Effector memory CD4-positive, alpha-beta T cell (primary cell): Measurements from ENCODE around the gene PDGFA.

Experiments
- DNase-seq, 3 donors: peaks; one replicate each; pipeline ENCODE4 v3.0.0-alpha.2; 2020
- H3K27ac ChIP-seq: 2 replicates; pipeline ENCODE4 v1.7.0; 2013; ENCODE audit warnings: mild to moderate bottlenecking, low read length, moderate library complexity; ENCODE audit not compliant: insufficient read depth, poor library complexity, severe bottlenecking
- H3K27me3 ChIP-seq: replicated peaks from 2 replicates; pipeline ENCODE4 v1.7.0; 2013; ENCODE audit warnings: mild to moderate bottlenecking, low read length; ENCODE audit not compliant: insufficient read depth, control insufficient read depth, poor library complexity, severe bottlenecking
- H3K36me3 ChIP-seq: 2 replicates; pipeline ENCODE4 v1.7.0; 2013; ENCODE audit warnings: mild to moderate bottlenecking, low read length, moderate library complexity; ENCODE audit not compliant: control insufficient read depth, insufficient read depth
- H3K4me1 ChIP-seq: 2 replicates; pipeline ENCODE4 v1.7.0; 2013; ENCODE audit warnings: low read length, mild to moderate bottlenecking; ENCODE audit not compliant: control insufficient read depth, insufficient read depth, poor library complexity, severe bottlenecking
- H3K4me3 ChIP-seq: 2 replicates; pipeline ENCODE4 v1.7.0; 2013; ENCODE audit warnings: low read length, low read depth, mild to moderate bottlenecking; ENCODE audit not compliant: insufficient read depth, poor library complexity, severe bottlenecking
- H3K9me3 ChIP-seq: 2 replicates; pipeline ENCODE4 v1.7.0; 2013; ENCODE audit warnings: mild to moderate bottlenecking, low read length, moderate library complexity; ENCODE audit not compliant: control insufficient read depth

The PDGFA gene

DNA sequence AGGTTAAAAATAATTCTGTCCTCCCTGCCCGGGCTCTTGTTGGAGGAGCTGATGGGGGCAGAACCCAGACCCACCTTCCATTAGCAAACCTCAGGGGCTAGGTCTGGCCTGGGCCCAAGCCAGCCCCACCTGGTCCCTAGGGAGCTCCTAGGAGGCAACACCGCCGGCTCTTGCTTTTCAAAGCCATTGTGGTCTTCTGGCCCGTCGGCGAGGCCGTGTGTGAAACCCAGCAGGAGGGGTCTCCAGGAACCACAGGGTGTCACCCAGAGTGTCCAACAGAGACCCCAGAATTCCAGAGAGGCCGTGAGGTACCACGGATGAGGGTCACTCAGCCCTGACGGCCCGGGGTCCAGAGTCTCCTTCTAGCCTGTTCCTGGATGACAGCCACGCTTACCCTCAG lies 16.6 kb upstream of the PDGFA start:
- Histone ChIP-seq H3K27me3 (no peaks in the 10 kb centered on the region), H3K36me3 (no peaks in the 10 kb centered on the region), H3K9me3 (no peaks in the 10 kb centered on the region), H3K4me3 (no peak overlapping the region), H3K4me1 (no peaks in the 10 kb centered on the region), H3K27ac (no peak overlapping the region)
- DNase-seq, result no peak

DNA sequence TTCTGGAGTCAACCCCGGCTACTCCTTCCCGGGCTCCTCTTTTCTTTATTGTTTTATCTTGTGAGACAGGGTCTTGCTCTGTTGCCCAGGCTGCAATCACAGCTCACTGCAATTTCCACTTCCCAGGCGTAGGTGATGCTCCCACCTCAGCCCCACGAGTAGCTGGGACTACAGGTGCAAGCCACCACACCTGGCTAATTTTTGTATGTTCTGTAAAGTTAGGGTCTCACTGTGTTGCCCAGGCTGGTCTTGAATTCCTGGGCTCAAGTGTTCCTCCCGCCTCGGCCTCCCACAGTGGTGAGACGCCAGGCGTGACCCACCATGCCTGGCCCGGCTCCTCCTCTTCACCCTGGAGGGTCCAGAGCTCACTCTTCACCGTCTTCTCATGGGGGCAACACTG lies 15.3 kb upstream of the PDGFA start:
- no peak for DNase-seq
- H3K27me3 ChIP-seq, result no peaks in the 10 kb centered on the region
- H3K27ac ChIP-seq, result no peak overlapping the region
- no peak overlapping the region for H3K4me3 ChIP-seq
- H3K9me3 ChIP-seq, result no peaks in the 10 kb centered on the region
- H3K4me1 ChIP-seq, result no peaks in the 10 kb centered on the region
- H3K36me3 ChIP-seq, result no peaks in the 10 kb centered on the region

DNA sequence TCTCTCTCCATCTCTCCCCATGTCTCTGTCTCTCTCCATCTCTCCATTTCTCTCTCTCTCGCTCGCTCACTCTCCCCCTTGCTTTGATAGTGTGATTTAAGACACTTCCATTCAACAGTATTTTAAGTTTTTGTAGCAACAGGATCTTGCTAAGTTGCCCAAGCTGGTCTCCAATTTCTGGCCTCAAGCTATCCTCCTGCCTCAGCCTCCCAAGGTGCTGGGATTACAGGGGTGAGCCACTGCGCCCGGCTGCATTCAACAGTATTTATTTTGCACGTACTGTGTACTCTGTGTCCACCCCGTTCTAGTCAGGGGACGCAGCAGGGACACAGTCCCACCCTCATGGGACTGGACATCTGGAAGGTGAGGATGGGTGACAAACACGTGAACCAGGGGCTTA lies 14.4 kb upstream of the PDGFA start:
- no peak overlapping the region for H3K4me3 ChIP-seq
- no peaks in the 10 kb centered on the region for H3K36me3 ChIP-seq
- H3K27ac ChIP-seq, result no peak overlapping the region
- H3K27me3 ChIP-seq, result no peaks in the 10 kb centered on the region
- no peak for DNase-seq
- no peaks in the 10 kb centered on the region for H3K4me1 ChIP-seq
- H3K9me3 ChIP-seq, result no peaks in the 10 kb centered on the region

DNA sequence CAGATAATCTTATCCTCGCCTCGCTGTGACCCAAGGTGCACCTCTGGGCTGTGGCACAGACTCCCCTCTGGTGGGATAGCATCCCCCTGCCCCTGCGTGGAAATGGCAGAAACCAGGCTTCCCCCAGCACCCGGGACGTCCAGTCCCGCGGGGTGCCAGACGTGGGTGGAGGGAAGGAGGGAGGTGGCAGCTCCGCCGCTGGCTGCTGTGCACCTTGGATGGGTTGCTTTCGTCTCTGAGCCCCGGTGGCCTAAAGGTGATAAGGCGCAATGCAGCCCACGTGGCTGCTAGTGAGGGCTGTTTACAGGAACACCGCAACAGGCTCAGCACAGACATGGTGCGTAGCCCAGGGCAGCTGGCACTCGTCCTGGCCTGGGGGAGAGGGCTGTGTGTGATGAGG lies 13.6 kb upstream of the PDGFA start:
- Histone ChIP-seq H3K27ac (no peak overlapping the region), H3K36me3 (no peaks in the 10 kb centered on the region), H3K4me1 (no peaks in the 10 kb centered on the region), H3K9me3 (no peaks in the 10 kb centered on the region), H3K27me3 (no peaks in the 10 kb centered on the region), H3K4me3 (no peak overlapping the region)
- DNase-seq, result no peak

DNA sequence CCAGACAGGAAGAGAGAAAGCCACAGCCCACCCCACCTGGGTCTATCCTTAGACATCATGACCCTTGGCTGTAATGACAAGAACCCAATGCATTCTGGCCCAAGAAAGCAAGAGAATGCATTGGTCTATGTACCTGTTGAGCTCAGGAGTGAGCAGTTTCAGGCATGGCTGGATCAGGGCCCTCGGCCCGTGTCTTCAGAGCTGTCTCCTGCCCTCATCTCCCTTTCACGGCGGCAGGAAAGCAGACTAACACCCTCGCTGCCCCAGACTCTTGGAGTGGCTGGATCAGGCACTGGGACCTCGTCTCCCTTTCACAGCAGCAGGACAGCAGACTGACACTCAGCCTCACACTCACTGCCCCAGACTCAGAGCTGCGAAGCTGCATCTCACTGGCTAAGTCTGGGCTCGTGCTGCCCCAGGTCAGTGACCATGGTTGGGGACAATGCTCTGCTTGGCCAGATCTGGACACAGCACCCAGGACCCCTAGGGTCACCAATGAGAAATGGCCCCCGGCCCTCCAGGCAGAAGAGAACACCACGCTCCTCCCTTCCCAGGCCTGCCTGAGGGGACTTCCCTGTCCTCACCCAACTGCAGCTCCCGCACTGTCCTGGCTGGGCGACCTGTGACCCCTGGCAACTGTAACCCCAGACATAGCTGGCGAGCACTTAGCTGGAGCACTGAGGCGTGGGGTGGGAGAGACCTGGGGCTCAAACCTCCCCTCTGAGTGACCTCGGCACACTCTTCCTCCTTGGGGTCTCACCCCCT lies 12.9 kb upstream of the PDGFA start:
- no peaks in the 10 kb centered on the region for H3K27me3 ChIP-seq
- H3K36me3 ChIP-seq, result no peaks in the 10 kb centered on the region
- no peak for DNase-seq
- no peaks in the 10 kb centered on the region for H3K4me1 ChIP-seq
- H3K9me3 ChIP-seq, result no peaks in the 10 kb centered on the region
- no peak overlapping the region for H3K4me3 ChIP-seq
- no peak overlapping the region for H3K27ac ChIP-seq

DNA sequence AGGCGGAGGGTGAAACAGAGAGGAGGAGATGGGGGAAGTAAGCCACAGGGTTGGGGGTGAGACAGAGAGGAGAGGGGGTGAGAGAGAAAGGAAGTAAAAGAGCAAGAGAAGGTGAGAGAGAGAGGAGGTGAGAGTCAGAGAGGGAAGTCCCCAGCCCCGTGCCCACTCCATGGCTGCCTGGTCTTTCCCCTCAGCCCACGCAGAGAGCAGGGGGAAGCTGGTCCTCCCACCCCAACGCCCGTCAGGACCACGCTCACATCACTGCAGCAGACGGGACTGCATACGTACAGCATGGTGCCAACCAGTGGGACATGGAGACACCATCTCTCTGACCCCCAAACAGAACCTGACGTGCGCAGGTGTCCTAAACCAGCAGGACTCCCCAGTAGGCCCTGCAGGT lies 12.1 kb upstream of the PDGFA start:
- H3K4me3 ChIP-seq, result no peak overlapping the region
- no peak overlapping the region for H3K27ac ChIP-seq
- no peak for DNase-seq
- no peaks in the 10 kb centered on the region for H3K27me3 ChIP-seq
- no peaks in the 10 kb centered on the region for H3K36me3 ChIP-seq
- H3K4me1 ChIP-seq, result no peaks in the 10 kb centered on the region
- no peaks in the 10 kb centered on the region for H3K9me3 ChIP-seq

DNA sequence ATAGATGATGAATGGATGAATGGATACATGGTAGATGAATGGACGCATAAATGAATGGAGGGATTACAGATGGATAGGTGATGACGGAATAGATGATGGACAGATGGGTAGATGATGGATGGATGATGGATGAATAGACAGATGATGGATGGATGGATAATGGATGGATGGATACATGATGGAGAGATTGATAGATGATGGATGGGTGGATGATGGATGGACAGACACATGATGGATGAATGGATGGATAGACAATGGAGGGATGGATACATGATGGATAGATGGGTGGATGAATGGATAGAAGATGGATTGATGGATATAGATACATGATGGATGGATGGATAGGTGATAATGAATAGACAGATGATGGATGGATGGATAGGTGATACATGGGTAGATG lies 8.8 kb upstream of the PDGFA start:
- peaks cover 2% of the 10 kb centered on the region for H3K27me3 ChIP-seq
- no peaks in the 10 kb centered on the region for H3K36me3 ChIP-seq
- no peak overlapping the region for H3K27ac ChIP-seq
- no peak for DNase-seq
- no peaks in the 10 kb centered on the region for H3K9me3 ChIP-seq
- H3K4me1 ChIP-seq, result no peaks in the 10 kb centered on the region
- no peak overlapping the region for H3K4me3 ChIP-seq

DNA sequence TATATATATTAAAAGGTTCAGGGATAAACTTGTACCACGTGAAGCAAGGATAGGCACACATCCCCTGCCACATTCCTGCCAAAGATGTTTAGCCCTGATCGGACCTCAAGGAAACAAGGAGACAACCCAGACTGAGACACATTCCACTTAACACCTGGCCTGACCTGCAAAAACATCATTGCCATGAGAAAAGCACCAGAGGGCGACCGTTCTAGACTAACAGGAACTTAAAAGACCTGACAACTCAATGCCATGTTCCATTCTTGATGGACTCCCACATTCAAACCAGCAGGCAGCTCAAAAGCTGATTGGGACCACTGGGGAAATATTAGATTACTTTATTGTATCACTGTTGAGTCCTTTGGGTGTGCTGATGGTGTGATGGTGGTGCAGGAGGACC lies 8.1 kb upstream of the PDGFA start:
- H3K27me3 ChIP-seq, result peaks cover 9% of the 10 kb centered on the region
- peaks cover 2% of the 10 kb centered on the region for H3K4me1 ChIP-seq
- no peaks in the 10 kb centered on the region for H3K9me3 ChIP-seq
- no peak overlapping the region for H3K4me3 ChIP-seq
- no peak overlapping the region for H3K27ac ChIP-seq
- no peaks in the 10 kb centered on the region for H3K36me3 ChIP-seq
- DNase-seq, result no peak

DNA sequence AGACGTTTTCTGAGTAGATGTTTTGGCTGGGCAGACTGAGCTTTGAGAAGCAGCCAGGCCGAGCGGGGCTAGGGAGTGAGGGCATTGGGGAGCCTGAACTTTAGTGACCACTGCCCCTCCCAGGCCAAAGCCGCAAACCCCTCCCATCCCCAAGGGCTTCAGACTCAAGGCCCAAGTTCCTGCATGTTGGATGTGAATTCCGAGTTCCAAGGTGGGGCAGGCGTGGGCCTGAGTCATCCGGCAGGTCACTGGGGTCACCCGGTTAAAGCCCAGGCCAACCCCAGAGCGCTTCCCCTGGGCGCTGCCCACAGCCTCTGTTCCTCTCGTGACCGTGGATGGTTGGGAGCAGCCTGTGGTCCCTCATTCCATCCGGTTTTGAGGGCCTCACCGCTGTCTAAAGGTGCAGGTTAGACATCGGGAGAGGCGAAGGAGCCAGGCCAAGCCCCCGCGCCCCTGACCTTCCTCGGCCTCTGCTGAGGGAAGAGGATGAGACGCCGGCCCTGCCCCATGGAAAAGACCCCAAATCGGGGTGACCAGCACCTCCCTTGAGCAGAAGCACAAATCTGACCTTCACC lies 6.9 kb upstream of the PDGFA start:
- no peak overlapping the region for H3K4me3 ChIP-seq
- no peak for DNase-seq
- H3K36me3 ChIP-seq, result no peaks in the 10 kb centered on the region
- peaks cover 21% of the 10 kb centered on the region for H3K27me3 ChIP-seq
- no peaks in the 10 kb centered on the region for H3K9me3 ChIP-seq
- no peak overlapping the region for H3K27ac ChIP-seq
- peaks cover 13% of the 10 kb centered on the region for H3K4me1 ChIP-seq

DNA sequence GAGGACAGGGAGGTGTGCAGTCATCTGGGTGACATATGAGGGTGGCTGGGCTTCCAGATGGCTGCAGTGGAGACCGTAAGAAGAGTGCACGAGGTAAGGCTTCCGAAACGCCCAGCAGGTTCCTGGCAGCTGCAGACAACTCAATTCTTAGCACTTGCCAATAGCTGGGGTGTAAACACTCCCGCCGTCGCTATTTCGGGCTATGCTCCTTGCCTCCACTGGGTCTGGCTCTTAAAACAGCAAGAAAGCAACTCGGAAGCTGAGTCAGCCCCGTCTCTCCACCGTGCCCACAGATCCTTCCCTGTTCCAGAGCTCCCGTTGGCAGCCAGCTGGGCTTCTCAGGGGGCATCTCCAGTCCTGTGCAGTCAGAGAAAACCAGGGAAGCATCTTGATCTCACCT lies 6.1 kb upstream of the PDGFA start:
- Histone ChIP-seq H3K27me3 (peaks cover 27% of the 10 kb centered on the region), H3K9me3 (no peaks in the 10 kb centered on the region), H3K4me1 (peaks cover 19% of the 10 kb centered on the region), H3K36me3 (no peaks in the 10 kb centered on the region), H3K4me3 (no peak overlapping the region), H3K27ac (no peak overlapping the region)
- DNase-seq, result no peak
